NB4 (cell line): ENCODE results near the gene LHX8.

Source experiments
- POLR2A ChIP-seq: IDR thresholded peaks from 2 replicates; pipeline ENCODE4 v1.6.1; 2011; ENCODE audit warnings: mild to moderate bottlenecking; ENCODE audit not compliant: insufficient read length; ENCODE audit errors: extremely low read depth
- TF ChIP-seq, protein P1 (sequence below): IDR thresholded peaks from one replicate; pipeline ENCODE4 v1.5.1; 2012; ENCODE audit warnings: low read depth, low read length
- TF ChIP-seq, protein P2 (sequence below): IDR thresholded peaks from 2 replicates; pipeline ENCODE4 v1.6.1; 2011; ENCODE audit warnings: low read depth, low read length

GRCh38 chr1:75085931-75086330 is 48.3 kb upstream of the LHX8 start:
- TF ChIP-seq, protein P1, sequence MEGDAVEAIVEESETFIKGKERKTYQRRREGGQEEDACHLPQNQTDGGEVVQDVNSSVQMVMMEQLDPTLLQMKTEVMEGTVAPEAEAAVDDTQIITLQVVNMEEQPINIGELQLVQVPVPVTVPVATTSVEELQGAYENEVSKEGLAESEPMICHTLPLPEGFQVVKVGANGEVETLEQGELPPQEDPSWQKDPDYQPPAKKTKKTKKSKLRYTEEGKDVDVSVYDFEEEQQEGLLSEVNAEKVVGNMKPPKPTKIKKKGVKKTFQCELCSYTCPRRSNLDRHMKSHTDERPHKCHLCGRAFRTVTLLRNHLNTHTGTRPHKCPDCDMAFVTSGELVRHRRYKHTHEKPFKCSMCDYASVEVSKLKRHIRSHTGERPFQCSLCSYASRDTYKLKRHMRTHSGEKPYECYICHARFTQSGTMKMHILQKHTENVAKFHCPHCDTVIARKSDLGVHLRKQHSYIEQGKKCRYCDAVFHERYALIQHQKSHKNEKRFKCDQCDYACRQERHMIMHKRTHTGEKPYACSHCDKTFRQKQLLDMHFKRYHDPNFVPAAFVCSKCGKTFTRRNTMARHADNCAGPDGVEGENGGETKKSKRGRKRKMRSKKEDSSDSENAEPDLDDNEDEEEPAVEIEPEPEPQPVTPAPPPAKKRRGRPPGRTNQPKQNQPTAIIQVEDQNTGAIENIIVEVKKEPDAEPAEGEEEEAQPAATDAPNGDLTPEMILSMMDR: no peak
- no peak for TF ChIP-seq POLR2A
- TF ChIP-seq, protein P2, sequence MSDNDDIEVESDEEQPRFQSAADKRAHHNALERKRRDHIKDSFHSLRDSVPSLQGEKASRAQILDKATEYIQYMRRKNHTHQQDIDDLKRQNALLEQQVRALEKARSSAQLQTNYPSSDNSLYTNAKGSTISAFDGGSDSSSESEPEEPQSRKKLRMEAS: no peak
